GM19452 (cell line): Measurements from ENCODE around the gene P2RX3.
"Not testable (repeated sequence)": the region's sequence is repeated elsewhere in the genome, so short reads cannot be mapped to it uniquely, and the experiment has no call there.

Source experiments
- ATAC-seq: cut with Tn5 transposase; IDR thresholded peaks from one replicate; pipeline ENCODE4 v1.9.1; 2021; ENCODE audit not compliant: unreplicated experiment

Gene P2RX3

GRCh38 chr11:57348052-57348451 is 9.9 kb downstream of the P2RX3 start:
- ATAC-seq, result no peak

- no peak for ATAC-seq
Observed at GRCh38 chr11:57348636-57349313, 10.6 kb downstream of the P2RX3 start.

GRCh38 chr11:57349491-57350274 is 11.5 kb downstream of the P2RX3 start:
- ATAC-seq, result peak; percentile 50

- no peak for ATAC-seq
Observed at GRCh38 chr11:57353036-57353435, 14.9 kb downstream of the P2RX3 start.

- no peak for ATAC-seq
Observed at GRCh38 chr11:57353446-57353845, 15.3 kb downstream of the P2RX3 start.

- ATAC-seq, result no peak
Observed at GRCh38 chr11:57353852-57354251, 15.7 kb downstream of the P2RX3 start.

- ATAC-seq, result no peak
Observed at GRCh38 chr11:57354699-57355098, 16.5 kb downstream of the P2RX3 start.

GRCh38 chr11:57356268-57356667 is 18.1 kb downstream of the P2RX3 start:
- ATAC-seq, result no peak

GRCh38 chr11:57357310-57357709 is 19.2 kb downstream of the P2RX3 start:
- no peak for ATAC-seq

- ATAC-seq, result no peak
Observed at GRCh38 chr11:57357856-57358255, 19.7 kb downstream of the P2RX3 start.

GRCh38 chr11:57358543-57358961 is 20.4 kb downstream of the P2RX3 start:
- no peak for ATAC-seq

GRCh38 chr11:57358991-57359390 is 20.8 kb downstream of the P2RX3 start:
- no peak for ATAC-seq

- no peak for ATAC-seq
Observed at GRCh38 chr11:57359396-57359795, 21.2 kb downstream of the P2RX3 start.

GRCh38 chr11:57359896-57360690 is 21.9 kb downstream of the P2RX3 start:
- ATAC-seq, result no peak

- ATAC-seq, result no peak
Observed at GRCh38 chr11:57360991-57361390, 22.8 kb downstream of the P2RX3 start.

- ATAC-seq, result not testable (repeated sequence)
Observed at GRCh38 chr11:57361420-57361819, 23.3 kb downstream of the P2RX3 start.

GRCh38 chr11:57361926-57362325 is 23.8 kb downstream of the P2RX3 start:
- ATAC-seq, result no peak

- ATAC-seq, result no peak
Observed at GRCh38 chr11:57363131-57364080, 25.3 kb downstream of the P2RX3 start.

- ATAC-seq, result no peak
Observed at GRCh38 chr11:57364851-57365660, 26.9 kb downstream of the P2RX3 start.
